ENCODE results near the gene EFNA4.

Gene EFNA4

DNA sequence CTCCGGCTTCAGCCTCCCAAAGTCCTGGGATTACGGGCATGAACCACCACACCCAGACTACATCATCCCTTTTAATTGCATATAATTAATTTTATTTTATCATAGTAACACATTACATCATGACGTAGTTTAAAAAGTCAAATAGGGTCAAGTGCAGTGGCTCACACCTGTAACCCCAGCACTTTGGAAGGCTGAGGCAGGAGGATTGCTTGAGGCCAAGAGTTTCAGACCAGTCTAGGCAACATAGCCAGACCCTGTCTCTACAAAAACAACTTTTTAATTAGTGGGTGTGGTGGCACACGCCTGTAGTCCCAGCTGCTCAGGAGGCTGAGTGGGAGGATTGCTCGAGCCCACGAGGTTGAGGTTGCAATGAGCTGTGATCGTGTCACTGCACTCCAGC is 35.8 kb downstream of the EFNA4 start:
- H2BK15ac ChIP-seq (ENCODE audit: low read length): no peak overlapping the region
- peaks cover 0 to under 1% of the 10 kb centered on the region in 2 donors for H3K4me1 ChIP-seq (ENCODE audit: control insufficient read depth in 2 of 2, insufficient read depth in 1 of 2, low read depth in 1 of 2, low read length in 2 of 2)
- no peak overlapping the region for H2BK120ac ChIP-seq (ENCODE audit: low read depth, low read length)
- WGBS, 2 donors (ENCODE audit: extremely low coverage in 2 of 2, insufficient read length in 2 of 2, insufficient replicate concordance in 1 of 2): no CpG with 5 or more reads among the region's 7 CpGs
- H3K9me3 ChIP-seq (replicated peaks in 1 of 2; ENCODE audit: control insufficient read depth in 2 of 2, insufficient read depth in 1 of 2, low read depth in 1 of 2, low read length in 2 of 2): no peaks in the 10 kb centered on the region
- no peak overlapping the region for H4K91ac ChIP-seq (ENCODE audit: low read depth, low read length, poor library complexity)
- no peaks in the 10 kb centered on the region for H3K79me1 ChIP-seq (ENCODE audit: low read depth, low read length)
- no peak overlapping the region for H2AK5ac ChIP-seq (ENCODE audit: low read depth, low read length)
- no peak overlapping the region for H3K18ac ChIP-seq (ENCODE audit: low read length)
- H2BK5ac ChIP-seq (ENCODE audit: low read length): no peak overlapping the region
- H3K4ac ChIP-seq (ENCODE audit: low read length): no peak overlapping the region
- no peak overlapping the region for H2BK12ac ChIP-seq (ENCODE audit: low read length)
- H3K27ac ChIP-seq (replicated peaks; ENCODE audit: low read length): no peak overlapping the region
- H3K4me3 ChIP-seq (ENCODE audit: low read length in 2 of 2): no peak overlapping the region
- peaks cover 0 to 20% (median 0%) of the 10 kb centered on the region in 3 experiments for H3K27me3 ChIP-seq (ENCODE audit: control insufficient read depth in 3 of 3, insufficient read depth in 3 of 3, low read depth in 1 of 3, low read length in 3 of 3)
- H3K9ac ChIP-seq (ENCODE audit: low read depth, low read length, poor library complexity): no peak overlapping the region
- no peak overlapping the region for H3K23ac ChIP-seq (ENCODE audit: low read depth, low read length, poor library complexity)
- no peak for DNase-seq (ENCODE audit: low spot score)
- no peak overlapping the region for H2AFZ ChIP-seq (ENCODE audit: low read length)
- H4K8ac ChIP-seq (ENCODE audit: low read depth, low read length): no peak overlapping the region
- no peaks in the 10 kb centered on the region for H3K36me3 ChIP-seq (replicated peaks in 1 of 2; ENCODE audit: control insufficient read depth in 2 of 2, insufficient read depth in 2 of 2, low read length in 2 of 2)
- no peak overlapping the region for H3K14ac ChIP-seq (ENCODE audit: low read length)
- H3K4me2 ChIP-seq (ENCODE audit: insufficient read depth, low read length, poor library complexity, severe bottlenecking): no peak overlapping the region

- WGBS, 2 donors (ENCODE audit: extremely low coverage in 2 of 2, insufficient read length in 2 of 2, insufficient replicate concordance in 1 of 2): no CpG with 5 or more reads among the region's 9 CpGs
These were observed 39.8 kb downstream of the EFNA4 start for GRCh38 chr1:155103325-155103724.

DNA sequence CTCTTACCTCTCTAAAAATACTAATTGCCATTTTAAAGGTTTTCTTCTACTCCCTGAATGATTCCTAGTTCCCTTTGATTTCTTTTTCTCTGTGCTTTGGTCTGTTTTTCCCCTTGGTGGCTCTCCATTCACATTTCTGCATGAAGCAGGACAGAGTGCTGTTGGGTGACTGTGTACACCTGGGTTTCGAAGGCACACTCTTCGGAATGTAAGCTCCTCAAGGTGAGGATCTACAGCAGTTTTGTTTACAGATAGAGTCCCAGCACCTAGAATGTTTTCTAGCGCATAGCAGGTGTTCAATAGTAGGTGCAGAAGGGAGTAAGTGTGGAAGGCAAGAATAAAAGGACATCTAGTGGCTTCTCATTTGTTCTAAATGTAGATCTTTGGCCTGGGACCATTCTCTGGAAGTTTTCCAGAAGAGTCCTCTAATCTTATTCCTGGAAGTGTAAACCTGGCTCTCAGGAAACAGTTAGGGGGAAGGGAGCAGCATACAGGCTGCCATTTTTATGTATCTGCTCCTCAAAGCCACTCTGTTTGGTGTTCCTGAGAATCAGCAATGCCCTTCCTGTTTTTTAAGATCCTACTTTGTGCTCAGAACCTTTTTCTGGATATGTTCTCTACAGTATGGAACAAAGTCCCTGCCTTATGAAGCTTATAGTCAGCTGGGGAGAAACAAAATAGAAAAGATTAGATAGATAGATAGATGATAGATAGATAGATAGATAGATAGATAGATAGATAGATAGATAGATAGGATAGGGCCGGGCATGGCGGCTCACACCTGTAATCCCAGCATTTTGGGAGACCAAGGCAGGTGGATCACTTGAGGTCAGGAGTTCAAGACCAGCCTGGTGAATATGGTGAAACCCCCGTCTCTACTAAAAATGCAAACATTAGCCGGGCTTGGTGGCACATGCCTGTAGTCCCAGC is 41.3 kb downstream of the EFNA4 start:
- Histone ChIP-seq H3K4me1 (ENCODE audit: control insufficient read depth in 2 of 2, insufficient read depth in 1 of 2, low read depth in 1 of 2, low read length in 2 of 2) (no peaks in the 10 kb centered on the region), H2BK15ac (ENCODE audit: low read length) (no peak overlapping the region), H3K27me3 (ENCODE audit: control insufficient read depth in 3 of 3, insufficient read depth in 3 of 3, low read depth in 1 of 3, low read length in 3 of 3) (peaks cover 0 to 44% (median 0%) of the 10 kb centered on the region in 3 experiments), H2BK12ac (ENCODE audit: low read length) (no peak overlapping the region), H3K79me1 (ENCODE audit: low read depth, low read length) (no peaks in the 10 kb centered on the region), H3K9ac (ENCODE audit: low read depth, low read length, poor library complexity) (no peak overlapping the region), H2AFZ (ENCODE audit: low read length) (no peak overlapping the region), H3K4me3 (ENCODE audit: low read length in 2 of 2) (no peak overlapping the region), H3K23ac (ENCODE audit: low read depth, low read length, poor library complexity) (no peak overlapping the region), H3K14ac (ENCODE audit: low read length) (no peak overlapping the region), H4K8ac (ENCODE audit: low read depth, low read length) (no peak overlapping the region), H3K36me3 (replicated peaks in 1 of 2; ENCODE audit: control insufficient read depth in 2 of 2, insufficient read depth in 2 of 2, low read length in 2 of 2) (no peaks in the 10 kb centered on the region), H2BK120ac (ENCODE audit: low read depth, low read length) (no peak overlapping the region), H2AK5ac (ENCODE audit: low read depth, low read length) (no peak overlapping the region), H3K9me3 (replicated peaks in 1 of 2; ENCODE audit: control insufficient read depth in 2 of 2, insufficient read depth in 1 of 2, low read depth in 1 of 2, low read length in 2 of 2) (no peaks in the 10 kb centered on the region), H4K91ac (ENCODE audit: low read depth, low read length, poor library complexity) (no peak overlapping the region), H3K4ac (ENCODE audit: low read length) (no peak overlapping the region), H3K4me2 (ENCODE audit: insufficient read depth, low read length, poor library complexity, severe bottlenecking) (no peak overlapping the region), H2BK5ac (ENCODE audit: low read length) (no peak overlapping the region), H3K18ac (ENCODE audit: low read length) (no peak overlapping the region), H3K27ac (replicated peaks; ENCODE audit: low read length) (no peak overlapping the region)
- DNase-seq (ENCODE audit: low spot score): no peak
- no CpG with 5 or more reads among the region's 7 CpGs for WGBS, 2 donors (ENCODE audit: extremely low coverage in 2 of 2, insufficient read length in 2 of 2, insufficient replicate concordance in 1 of 2)

More at GRCh38 chr1:155103325-155103724, 39.8 kb downstream of the EFNA4 start:
- H3K4ac ChIP-seq (ENCODE audit: low read length): no peak overlapping the region
- H4K91ac ChIP-seq (ENCODE audit: low read depth, low read length, poor library complexity): no peak overlapping the region
- no peak overlapping the region for H3K4me3 ChIP-seq (ENCODE audit: low read length in 2 of 2)
- no peak overlapping the region for H3K14ac ChIP-seq (ENCODE audit: low read length)
- peaks cover 0 to 42% (median 0%) of the 10 kb centered on the region in 3 experiments for H3K27me3 ChIP-seq (ENCODE audit: control insufficient read depth in 3 of 3, insufficient read depth in 3 of 3, low read depth in 1 of 3, low read length in 3 of 3)
- H2BK12ac ChIP-seq (ENCODE audit: low read length): no peak overlapping the region
- no peak overlapping the region for H3K23ac ChIP-seq (ENCODE audit: low read depth, low read length, poor library complexity)
- H3K18ac ChIP-seq (ENCODE audit: low read length): no peak overlapping the region
- no peak overlapping the region for H2BK120ac ChIP-seq (ENCODE audit: low read depth, low read length)
- H3K27ac ChIP-seq (replicated peaks; ENCODE audit: low read length): no peak overlapping the region
- no peak overlapping the region for H4K8ac ChIP-seq (ENCODE audit: low read depth, low read length)
- H3K9ac ChIP-seq (ENCODE audit: low read depth, low read length, poor library complexity): no peak overlapping the region
- H2BK5ac ChIP-seq (ENCODE audit: low read length): no peak overlapping the region
- DNase-seq (ENCODE audit: low spot score): no peak
- H2AK5ac ChIP-seq (ENCODE audit: low read depth, low read length): no peak overlapping the region
- no peak overlapping the region for H2BK15ac ChIP-seq (ENCODE audit: low read length)
- no peak overlapping the region for H3K4me2 ChIP-seq (ENCODE audit: insufficient read depth, low read length, poor library complexity, severe bottlenecking)
- no peak overlapping the region for H2AFZ ChIP-seq (ENCODE audit: low read length)
- H3K36me3 ChIP-seq (replicated peaks in 1 of 2; ENCODE audit: control insufficient read depth in 2 of 2, insufficient read depth in 2 of 2, low read length in 2 of 2): no peaks in the 10 kb centered on the region
- no peaks in the 10 kb centered on the region for H3K9me3 ChIP-seq (replicated peaks in 1 of 2; ENCODE audit: control insufficient read depth in 2 of 2, insufficient read depth in 1 of 2, low read depth in 1 of 2, low read length in 2 of 2)
- no peaks in the 10 kb centered on the region for H3K4me1 ChIP-seq (ENCODE audit: control insufficient read depth in 2 of 2, insufficient read depth in 1 of 2, low read depth in 1 of 2, low read length in 2 of 2)
- H3K79me1 ChIP-seq (ENCODE audit: low read depth, low read length): no peaks in the 10 kb centered on the region

DNA sequence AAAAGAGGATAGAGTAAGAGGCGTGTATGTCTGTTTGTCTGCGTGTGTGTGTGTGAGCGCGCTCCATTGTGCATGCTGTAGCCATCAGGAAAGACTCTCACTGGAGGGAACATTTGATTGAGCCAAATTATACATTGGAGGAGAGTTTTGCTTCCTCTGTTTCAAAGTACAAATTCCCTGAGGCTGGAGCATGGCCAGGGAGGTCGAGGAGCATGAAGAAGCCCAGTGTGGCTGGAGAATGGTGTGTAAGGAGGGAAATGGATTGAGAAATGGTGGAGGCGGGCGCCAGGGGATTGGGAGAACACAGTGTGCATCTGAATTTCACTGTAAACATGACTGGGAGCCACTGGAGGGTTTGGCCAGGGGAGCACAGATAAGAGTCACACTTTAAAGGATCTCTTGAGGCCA is 42.1 kb downstream of the EFNA4 start:
- Histone ChIP-seq H3K27me3 (ENCODE audit: control insufficient read depth in 3 of 3, insufficient read depth in 3 of 3, low read depth in 1 of 3, low read length in 3 of 3) (peaks cover 0 to 44% (median 0%) of the 10 kb centered on the region in 3 experiments), H4K8ac (ENCODE audit: low read depth, low read length) (no peak overlapping the region), H3K9me3 (replicated peaks in 1 of 2; ENCODE audit: control insufficient read depth in 2 of 2, insufficient read depth in 1 of 2, low read depth in 1 of 2, low read length in 2 of 2) (no peaks in the 10 kb centered on the region), H3K79me1 (ENCODE audit: low read depth, low read length) (no peaks in the 10 kb centered on the region), H3K4ac (ENCODE audit: low read length) (no peak overlapping the region), H3K9ac (ENCODE audit: low read depth, low read length, poor library complexity) (no peak overlapping the region), H3K36me3 (replicated peaks in 1 of 2; ENCODE audit: control insufficient read depth in 2 of 2, insufficient read depth in 2 of 2, low read length in 2 of 2) (no peaks in the 10 kb centered on the region), H3K4me1 (ENCODE audit: control insufficient read depth in 2 of 2, insufficient read depth in 1 of 2, low read depth in 1 of 2, low read length in 2 of 2) (no peaks in the 10 kb centered on the region), H3K27ac (replicated peaks; ENCODE audit: low read length) (no peak overlapping the region), H3K4me2 (ENCODE audit: insufficient read depth, low read length, poor library complexity, severe bottlenecking) (no peak overlapping the region), H3K18ac (ENCODE audit: low read length) (no peak overlapping the region), H2AK5ac (ENCODE audit: low read depth, low read length) (no peak overlapping the region), H4K91ac (ENCODE audit: low read depth, low read length, poor library complexity) (no peak overlapping the region), H3K14ac (ENCODE audit: low read length) (no peak overlapping the region), H2BK15ac (ENCODE audit: low read length) (no peak overlapping the region), H2BK5ac (ENCODE audit: low read length) (no peak overlapping the region), H3K23ac (ENCODE audit: low read depth, low read length, poor library complexity) (no peak overlapping the region), H2BK12ac (ENCODE audit: low read length) (no peak overlapping the region), H3K4me3 (ENCODE audit: low read length in 2 of 2) (no peak overlapping the region), H2BK120ac (ENCODE audit: low read depth, low read length) (no peak overlapping the region), H2AFZ (ENCODE audit: low read length) (no peak overlapping the region)
- no CpG with 5 or more reads among the region's 7 CpGs for WGBS, 2 donors (ENCODE audit: extremely low coverage in 2 of 2, insufficient read length in 2 of 2, insufficient replicate concordance in 1 of 2)
- no peak for DNase-seq (ENCODE audit: low spot score)
